ENCODE measurements around the gene UBE4B.
"Not testable (repeated sequence)": the region's sequence is repeated elsewhere in the genome, so short reads cannot be mapped to it uniquely, and the experiment has no call there.

Gene UBE4B

GRCh38 chr1:10032590-10033358 is at the start of gene UBE4B:
UBE4B (plus strand) TSS chr1:10032958; CDS start chr1:10033671, 713 bp downstream.
- DNase-seq, result peak; percentile 98

GRCh38 chr1:9984253-9984652 is 48.5 kb upstream of the UBE4B start:
- DNase-seq, result no peak

- DNase-seq, result no peak
Observed at GRCh38 chr1:9985001-9985400, 47.8 kb upstream of the UBE4B start.

GRCh38 chr1:9989773-9990172 is 43.0 kb upstream of the UBE4B start:
- no peak for DNase-seq

- DNase-seq, result no peak
Observed at GRCh38 chr1:9990944-9991343, 41.8 kb upstream of the UBE4B start.

GRCh38 chr1:9992910-9993309 is 39.8 kb upstream of the UBE4B start:
- no peak for DNase-seq

GRCh38 chr1:9993561-9994075 is 39.1 kb upstream of the UBE4B start:
- no peak for DNase-seq

- no peak for DNase-seq
Observed at GRCh38 chr1:9996624-9997582, 35.9 kb upstream of the UBE4B start, which contains the start of gene RBP7. RBP7 (plus strand) TSS chr1:9997228; CDS start chr1:9997259, 31 bp downstream.

GRCh38 chr1:10001016-10001665 is 31.6 kb upstream of the UBE4B start:
- no peak for DNase-seq

GRCh38 chr1:10005248-10005647 is 27.5 kb upstream of the UBE4B start:
- DNase-seq, result not testable (repeated sequence)

GRCh38 chr1:10007169-10007568 is 25.6 kb upstream of the UBE4B start:
- no peak for DNase-seq

- no peak for DNase-seq
Observed at GRCh38 chr1:10014016-10014415, 18.7 kb upstream of the UBE4B start.

- DNase-seq, result no peak
Observed at GRCh38 chr1:10019561-10019960, 13.2 kb upstream of the UBE4B start.

GRCh38 chr1:10020086-10020485 is 12.7 kb upstream of the UBE4B start:
- no peak for DNase-seq

GRCh38 chr1:10020678-10021077 is 12.1 kb upstream of the UBE4B start:
- not testable (repeated sequence) for DNase-seq

GRCh38 chr1:10021992-10022391 is 10.8 kb upstream of the UBE4B start:
- DNase-seq, result not testable (repeated sequence)

GRCh38 chr1:10022656-10023055 is 10.1 kb upstream of the UBE4B start:
- no peak for DNase-seq

- no peak for DNase-seq
Observed at GRCh38 chr1:10025354-10025753, 7.4 kb upstream of the UBE4B start.

GRCh38 chr1:10027027-10027426 is 5.7 kb upstream of the UBE4B start:
- no peak for DNase-seq

- DNase-seq, result not testable (repeated sequence)
Observed at GRCh38 chr1:10028956-10029500, 3.7 kb upstream of the UBE4B start.

GRCh38 chr1:10031461-10031860 is 1.3 kb upstream of the UBE4B start:
- no peak for DNase-seq

GRCh38 chr1:10033359-10033845 is 644 bp downstream of the UBE4B start:
- DNase-seq, result no peak
